NCI-H2196 (cell line): ENCODE results near the gene RBBP4.
"Not testable (repeated sequence)": the region's sequence is repeated elsewhere in the genome, so short reads cannot be mapped to it uniquely, and the experiment has no call there.

Experiments
- DNase-seq: peaks from one replicate; lab custom pipeline; 2025; ENCODE audit not compliant: unreplicated experiment; lab: John Stamatoyannopoulos, UW

RBBP4 gene

GRCh38 chr1:32650752-32651460, at the start of gene RBBP4:
Gene RBBP4, plus strand, starts transcription at chr1:32651208. Its CDS starts 99 bp downstream, at chr1:32651307.
- DNase-seq: peak; percentile 99

GRCh38 chr1:32605711-32606424, 45.1 kb upstream of the RBBP4 start:
- no peak for DNase-seq

- DNase-seq: no peak
Measured at GRCh38 chr1:32606565-32607371, 44.2 kb upstream of the RBBP4 start.

GRCh38 chr1:32609180-32609579, 41.8 kb upstream of the RBBP4 start:
- DNase-seq: no peak

GRCh38 chr1:32611859-32612188, 39.2 kb upstream of the RBBP4 start:
- no peak for DNase-seq

- peak; percentile 81 for DNase-seq
Measured at GRCh38 chr1:32612189-32612881, 38.7 kb upstream of the RBBP4 start.

GRCh38 chr1:32613472-32613871, 37.5 kb upstream of the RBBP4 start:
- DNase-seq: no peak

GRCh38 chr1:32618673-32619221, 32.3 kb upstream of the RBBP4 start:
- DNase-seq: no peak

GRCh38 chr1:32619701-32620485, 31.1 kb upstream of the RBBP4 start:
- no peak for DNase-seq

- DNase-seq: no peak
Measured at GRCh38 chr1:32622205-32622604, 28.8 kb upstream of the RBBP4 start.

- DNase-seq: no peak
Measured at GRCh38 chr1:32622806-32623681, 28.0 kb upstream of the RBBP4 start.

GRCh38 chr1:32623775-32624174, 27.2 kb upstream of the RBBP4 start:
- no peak for DNase-seq

- DNase-seq: no peak
Measured at GRCh38 chr1:32626176-32626575, 24.8 kb upstream of the RBBP4 start.

- no peak for DNase-seq
Measured at GRCh38 chr1:32627596-32628162, 23.3 kb upstream of the RBBP4 start.

GRCh38 chr1:32630173-32630572, 20.8 kb upstream of the RBBP4 start:
- not testable (repeated sequence) for DNase-seq

GRCh38 chr1:32632829-32633228, 18.2 kb upstream of the RBBP4 start:
- no peak for DNase-seq

- no peak for DNase-seq
Measured at GRCh38 chr1:32635508-32636277, 15.3 kb upstream of the RBBP4 start.
